IMR-90 (cell line): ENCODE results near the gene UTP14A. TPM values are rescaled to one million over a fixed set of nuclear protein-coding genes. Genes with fewer than 3 reads are reported as not detected.
A peak's percentile ranks its signal among the peaks of the same experiment; 100 is the strongest.

Experiments used
- ATAC-seq: fragments of 200-7000 bp; cut with Tn5 transposase; 2 replicates; pipeline ENCODE4 v1.9.1; 2020; ENCODE audit warnings: low read depth, mild to moderate bottlenecking, moderate library complexity
- BruUV-seq: library from RNA; stranded (reverse); fragments of 400-500 nt; replicated peaks from 2 replicates; lab custom pipeline; 2021; lab: Mats Ljungman, UMichigan
- CTCF ChIA-PET: fragments of 300-600 bp; formaldehyde crosslinking; extraction: SDS; loops from one replicate; lab custom pipeline; 2021; ENCODE audit warnings: antibody characterized with exemption; lab: Yijun Ruan, JAX
- POLR2A ChIA-PET: fragments of 300-600 bp; sonication (Branson Sonifier 250); formaldehyde crosslinking; loops from one replicate; lab custom pipeline; 2022; ENCODE audit warnings: antibody characterized with exemption; ENCODE audit not compliant: unreplicated experiment; lab: Charles Lee
- DNase-seq: peaks from one replicate; pipeline ENCODE4 v3.0.0; 2013
- H2AFZ ChIP-seq: replicated peaks from 2 replicates; pipeline ENCODE3; 2013; ENCODE audit warnings: low read length, mild to moderate bottlenecking; ENCODE audit not compliant: poor library complexity
- H2AK5ac ChIP-seq: 2 replicates; pipeline ENCODE4 v1.6.1; 2013; ENCODE audit warnings: low read depth, low read length, inconsistent platforms
- H2AK9ac ChIP-seq: replicated peaks from 2 replicates; pipeline ENCODE3; 2013; ENCODE audit warnings: mild to moderate bottlenecking, low read depth, low read length, moderate library complexity; ENCODE audit not compliant: poor library complexity
- H2BK120ac ChIP-seq: 2 replicates; pipeline ENCODE4 v1.6.1; 2013; ENCODE audit warnings: low read depth, low read length, inconsistent platforms
- H2BK15ac ChIP-seq: 3 replicates; pipeline ENCODE4 v1.6.1; 2013; ENCODE audit warnings: low read depth, low read length, inconsistent platforms
- H2BK20ac ChIP-seq: 2 replicates; pipeline ENCODE4 v1.6.1; 2013; ENCODE audit warnings: low read depth, mild to moderate bottlenecking, inconsistent platforms, low read length, moderate library complexity
- H2BK5ac ChIP-seq: 2 replicates; pipeline ENCODE4 v1.6.1; 2013; ENCODE audit warnings: mild to moderate bottlenecking, low read depth, low read length, inconsistent platforms; ENCODE audit not compliant: poor library complexity, severe bottlenecking
- H3K14ac ChIP-seq: replicated peaks from 2 replicates; pipeline ENCODE4 v1.6.1; 2013; ENCODE audit warnings: low read depth, low read length, inconsistent platforms
- H3K18ac ChIP-seq: 2 replicates; pipeline ENCODE4 v1.6.1; 2013; ENCODE audit warnings: low read depth, low read length, control low read depth
- H3K23ac ChIP-seq: 2 replicates; pipeline ENCODE4 v1.6.1; 2013; ENCODE audit warnings: low read depth, low read length, inconsistent platforms
- H3K27ac ChIP-seq: 2 replicates; pipeline ENCODE4 v1.5.1; 2013; ENCODE audit warnings: mild to moderate bottlenecking, control low read depth, low read length; ENCODE audit not compliant: insufficient read depth
- H3K27me3 ChIP-seq: 2 replicates; pipeline ENCODE4 v1.6.1; 2013; ENCODE audit warnings: low read length; ENCODE audit not compliant: control insufficient read depth, insufficient read depth
- H3K36me3 ChIP-seq: 2 replicates; pipeline ENCODE4 v1.6.1; 2013; ENCODE audit warnings: low read length, mixed read lengths; ENCODE audit not compliant: control insufficient read depth, insufficient read depth
- H3K4ac ChIP-seq: 2 replicates; pipeline ENCODE4 v1.6.1; 2013; ENCODE audit warnings: low read depth, low read length, inconsistent platforms
- H3K4me1 ChIP-seq: 2 replicates; pipeline ENCODE4 v1.6.1; 2013; ENCODE audit warnings: low read length, mixed read lengths; ENCODE audit not compliant: control insufficient read depth, insufficient read depth
- H3K4me2 ChIP-seq: 2 replicates; pipeline ENCODE4 v1.6.1; 2013; ENCODE audit warnings: low read depth, mild to moderate bottlenecking, control low read depth, low read length, moderate library complexity
- H3K4me3 ChIP-seq: 2 replicates; pipeline ENCODE4 v1.5.1; 2013; ENCODE audit warnings: low read depth, mild to moderate bottlenecking, control low read depth, low read length, moderate library complexity; ENCODE audit not compliant: insufficient read depth
- H3K56ac ChIP-seq: 2 replicates; pipeline ENCODE4 v1.6.1; 2013; ENCODE audit warnings: low read length, inconsistent platforms; ENCODE audit not compliant: insufficient read depth; ENCODE audit errors: extremely low read depth
- H3K79me1 ChIP-seq, 2 experiments: 2 replicates each; pipeline ENCODE4 v1.6.1; 2013; ENCODE audit warnings: low read length in 2 of 2, inconsistent platforms in 1 of 2, low read depth in 1 of 2
- H3K9ac ChIP-seq: 2 replicates; pipeline ENCODE4 v1.6.1; 2013; ENCODE audit warnings: low read depth, low read length, control low read depth
- H3K9me1 ChIP-seq: 2 replicates; pipeline ENCODE4 v1.6.1; 2013; ENCODE audit warnings: low read length, inconsistent platforms; ENCODE audit not compliant: insufficient read depth
- H3K9me3 ChIP-seq: 2 replicates; pipeline ENCODE4 v1.6.1; 2013; ENCODE audit warnings: low read length; ENCODE audit not compliant: control insufficient read depth, insufficient read depth
- H4K20me1 ChIP-seq: 2 replicates; pipeline ENCODE4 v1.6.1; 2013; ENCODE audit warnings: low read length, inconsistent platforms; ENCODE audit not compliant: insufficient read depth
- H4K5ac ChIP-seq: 2 replicates; pipeline ENCODE4 v1.6.1; 2013; ENCODE audit warnings: mild to moderate bottlenecking, low read depth, low read length, control low read depth
- H4K8ac ChIP-seq, 2 experiments: 2 replicates each; pipeline ENCODE4 v1.6.1; 2013; ENCODE audit warnings: low read depth in 2 of 2, low read length in 2 of 2, control low read depth in 1 of 2, inconsistent platforms in 1 of 2
- H4K91ac ChIP-seq: 2 replicates; pipeline ENCODE4 v1.6.1; 2013; ENCODE audit warnings: low read depth, low read length, inconsistent platforms; ENCODE audit not compliant: insufficient read depth
- CTCF ChIP-seq: conservative IDR thresholded peaks from 2 replicates; pipeline ENCODE4 v1.5.1; 2012; ENCODE audit warnings: mild to moderate bottlenecking, low read depth, low read length, improper control_type of control experiment
- MAZ ChIP-seq: IDR thresholded peaks from 2 replicates; pipeline ENCODE4 v1.6.1; 2012; ENCODE audit warnings: low read depth, mild to moderate bottlenecking, low read length, improper control_type of control experiment, moderate library complexity, borderline replicate concordance
- WGBS, 2 experiments: methylation state at CpG; one replicate each; pipeline versions ENCODE4 v1.1.5 to v1.1.7; 2013; ENCODE audit warnings: missing lambda C conversion rate in 2 of 2; ENCODE audit not compliant: insufficient read length in 1 of 2; ENCODE audit errors: extremely low coverage in 2 of 2; 5-methylcytosine and 5-hydroxymethylcytosine counted together
- dilution Hi-C: fragments of 300-500 bp; cut with HindIII; formaldehyde crosslinking; loops from one replicate; pipeline ENCODE4 v1.14.3; 2018; ENCODE audit warnings: low sequenced_read_pairs; ENCODE audit not compliant: unreplicated experiment
- in situ Hi-C: fragments of 300-500 bp; cut with MboI; formaldehyde crosslinking; loops from 3 replicates; pipeline ENCODE4 v1.14.3; 2019; ENCODE audit warnings: low sequenced_read_pairs, inconsistent platforms, mixed read lengths
- intact Hi-C: fragments of 100-400 bp; cut with micrococcal nuclease; formaldehyde crosslinking; loops from 2 replicates; pipeline ENCODE4 v1.10.0; 2022
- polyA plus RNA-seq, 3 experiments: library from polyadenylated mRNA; depleted of rRNA; stranded (reverse); fragments of >200 nt; gene quantifications; 2 replicates each; pipeline ENCODE4 v1.2.3, GENCODE V29; 2012; ENCODE audit warnings: low replicate concordance in 1 of 3
- total RNA-seq: library from RNA; depleted of rRNA; stranded (reverse); fragments of >200 nt; gene quantifications from 2 replicates; pipeline ENCODE4 v1.2.3, GENCODE V29; 2012

The UTP14A gene
- total and polyA plus RNA-seq, 2 of the 4 experiments (the other 2 are of a cell fraction), result 13.8 to 15.2 TPM

GRCh38 chrX:129932016-129932820 is 26.3 kb downstream of the UTP14A start:
- DNase-seq (peak; percentile 81), ATAC-seq (peak; percentile 71)
- no peak for TF ChIP-seq CTCF
- peak; percentile 10; the same call in 1 of the 2 replicates for TF ChIP-seq MAZ
- Histone ChIP-seq H3K27ac (peak overlapping the region; percentile 91), H2BK5ac (peak overlapping the region; percentile 73), H4K91ac (peak overlapping the region; percentile 90; the same call in 1 of the 2 replicates), H3K9ac (peak overlapping the region; percentile 91), H3K79me1 (peaks cover 0 to 4% of the 10 kb centered on the region in 2 experiments; a peak in 1 of 4 replicates), H2BK15ac (peak overlapping the region; percentile 89; the same call in 1 of the 3 replicates), H3K56ac (peak overlapping the region; percentile 67), H2BK120ac (peak overlapping the region; percentile 62), H2AK5ac (peak overlapping the region; percentile 70; the same call in 1 of the 2 replicates), H3K4me3 (peak overlapping the region; percentile 78), H2AFZ (peak overlapping the region; percentile 89), H4K8ac (peak overlapping the region; percentile 89 to 92; a peak in 2 of 4 replicates), H2BK20ac (0 out of 2 replicates have a peak overlapping the region, but pooled peaks have one; percentile 29), H4K20me1 (no peaks in the 10 kb centered on the region), H3K23ac (no peak overlapping the region; the same call in 1 of the 2 replicates), H2AK9ac (peak overlapping the region; percentile 94), H3K4me1 (no peaks in the 10 kb centered on the region), H3K18ac (peak overlapping the region; percentile 76; the same call in 1 of the 2 replicates), H3K4ac (peak overlapping the region; percentile 94), H3K36me3 (peaks cover 2% of the 10 kb centered on the region; the same call in 1 of the 2 replicates), H3K4me2 (peak overlapping the region; percentile 47), H3K27me3 (peaks cover 31% of the 10 kb centered on the region), H3K9me3 (no peaks in the 10 kb centered on the region), H3K14ac (peak overlapping the region; percentile 95), H3K9me1 (no peaks in the 10 kb centered on the region), H4K5ac (peak overlapping the region; percentile 38; the same call in 1 of the 2 replicates)
- dilution Hi-C loops, result no loop called here
- ChIA-PET POLR2A (interaction anchor here (0.5 kb wide), 1 partner anchor 17 kb away, joined by 4 read pairs; no protein-coding TSS in a partner anchor), CTCF (no interaction called here)
- no TSS peak for BruUV-seq
- intact Hi-C loops, result loop anchor here (2.0 kb wide), 1 partner anchor 129 kb away; no protein-coding TSS in a partner anchor
- in situ Hi-C loops, result no loop called here
- 49% methylated on average over 18 of the region's 97 CpGs; no CpG with 5 or more reads in 1 of the 2 experiments for WGBS, 2 experiments
